ENCODE data around the gene IGFL2. TPM values are rescaled to one million over a fixed set of nuclear protein-coding genes. Genes with fewer than 3 reads are reported as not detected.

IGFL2 gene
- total and polyA plus RNA-seq, 10 of the 15 experiments (the other 5 are each of a cell fraction or from before 2014, with no cell fraction given): 0.19 TPM; not detected in 9

DNA sequence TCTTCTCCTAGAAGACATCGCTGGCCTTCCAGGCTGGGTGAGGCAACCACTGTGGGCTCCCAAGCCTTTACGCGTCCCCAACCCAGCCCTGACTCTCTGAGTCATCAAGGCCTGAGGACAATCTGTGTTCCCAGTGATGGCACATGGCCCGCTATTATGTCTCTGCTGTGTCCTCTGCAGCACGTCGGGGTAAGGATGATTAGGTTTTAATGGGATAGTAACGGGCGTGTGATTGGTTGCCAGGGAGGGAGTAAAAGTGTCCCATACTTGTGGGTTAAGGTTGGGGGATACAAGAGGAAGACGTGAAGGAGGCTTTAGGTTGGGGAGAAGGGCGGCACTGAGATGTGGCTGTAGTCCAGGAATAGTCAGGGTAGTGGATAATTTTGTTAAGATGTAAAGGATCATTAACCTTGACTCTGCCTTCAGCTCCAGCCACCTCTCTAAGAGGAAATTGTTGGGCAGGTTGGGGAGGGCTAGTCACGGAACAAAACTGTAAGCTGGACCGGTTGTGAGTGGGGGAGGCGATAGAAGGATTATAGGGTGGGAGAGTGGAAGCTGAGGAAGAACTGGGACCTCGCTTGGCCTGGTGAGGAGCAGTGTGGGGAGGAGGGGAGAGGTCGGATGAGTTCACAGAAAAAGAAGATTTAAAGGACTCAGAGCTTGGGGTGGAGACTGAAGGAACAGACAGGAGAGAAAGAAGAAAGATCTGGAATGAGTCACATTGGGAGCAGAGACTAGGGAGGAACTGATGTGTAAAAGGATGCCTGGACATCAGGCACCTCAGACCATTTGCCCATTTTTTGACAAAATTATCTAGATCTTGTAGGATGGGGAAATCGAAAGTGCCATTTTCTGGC is 53.6 kb downstream of the IGFL2 start:
- no peaks in the 10 kb centered on the region for H3K36me3 ChIP-seq (ENCODE audit: control insufficient read depth in 2 of 2, insufficient read depth in 2 of 2, low read length in 1 of 2)
- H3K4me3 ChIP-seq: no peak overlapping the region
- ChIA-PET RAD21 (ENCODE audit: unreplicated experiment) (no interaction called here), SMC1A (ENCODE audit: uncharacterized antibody, unreplicated experiment) (no interaction called here), CTCF (no interaction called here), POLR2A (no interaction called here)
- no peaks in the 10 kb centered on the region for H3K4me1 ChIP-seq (ENCODE audit: control insufficient read depth, insufficient read depth, low read length)
- H4K20me1 ChIP-seq (ENCODE audit: control insufficient read depth, insufficient read depth): no peaks in the 10 kb centered on the region
- H2AFZ ChIP-seq (ENCODE audit: control insufficient read depth, low read depth, low read length): no peak overlapping the region
- H3K79me2 ChIP-seq (ENCODE audit: control insufficient read depth, insufficient read depth, low read length): no peaks in the 10 kb centered on the region
- FAIRE-seq: no peak
- TF ChIP-seq ZNF274 (IDR thresholded peaks at IDR 0.05; ENCODE audit: insufficient read depth, insufficient read length) (no peak), SUPT20H (IDR thresholded peaks at IDR 0.05; ENCODE audit: borderline replicate concordance, control insufficient read depth, low read depth, low read length) (no peak), EP300 (IDR thresholded peaks at IDR 0.05; ENCODE audit: borderline replicate concordance in 1 of 2, control insufficient read depth in 1 of 2, low read depth in 2 of 2, low read length in 2 of 2) (no peak), MYC (IDR thresholded peaks at IDR 0.05; ENCODE audit: insufficient read depth, insufficient read length, insufficient replicate concordance, low read length, severe bottlenecking) (no peak)
- TF ChIP-seq, protein P1, sequence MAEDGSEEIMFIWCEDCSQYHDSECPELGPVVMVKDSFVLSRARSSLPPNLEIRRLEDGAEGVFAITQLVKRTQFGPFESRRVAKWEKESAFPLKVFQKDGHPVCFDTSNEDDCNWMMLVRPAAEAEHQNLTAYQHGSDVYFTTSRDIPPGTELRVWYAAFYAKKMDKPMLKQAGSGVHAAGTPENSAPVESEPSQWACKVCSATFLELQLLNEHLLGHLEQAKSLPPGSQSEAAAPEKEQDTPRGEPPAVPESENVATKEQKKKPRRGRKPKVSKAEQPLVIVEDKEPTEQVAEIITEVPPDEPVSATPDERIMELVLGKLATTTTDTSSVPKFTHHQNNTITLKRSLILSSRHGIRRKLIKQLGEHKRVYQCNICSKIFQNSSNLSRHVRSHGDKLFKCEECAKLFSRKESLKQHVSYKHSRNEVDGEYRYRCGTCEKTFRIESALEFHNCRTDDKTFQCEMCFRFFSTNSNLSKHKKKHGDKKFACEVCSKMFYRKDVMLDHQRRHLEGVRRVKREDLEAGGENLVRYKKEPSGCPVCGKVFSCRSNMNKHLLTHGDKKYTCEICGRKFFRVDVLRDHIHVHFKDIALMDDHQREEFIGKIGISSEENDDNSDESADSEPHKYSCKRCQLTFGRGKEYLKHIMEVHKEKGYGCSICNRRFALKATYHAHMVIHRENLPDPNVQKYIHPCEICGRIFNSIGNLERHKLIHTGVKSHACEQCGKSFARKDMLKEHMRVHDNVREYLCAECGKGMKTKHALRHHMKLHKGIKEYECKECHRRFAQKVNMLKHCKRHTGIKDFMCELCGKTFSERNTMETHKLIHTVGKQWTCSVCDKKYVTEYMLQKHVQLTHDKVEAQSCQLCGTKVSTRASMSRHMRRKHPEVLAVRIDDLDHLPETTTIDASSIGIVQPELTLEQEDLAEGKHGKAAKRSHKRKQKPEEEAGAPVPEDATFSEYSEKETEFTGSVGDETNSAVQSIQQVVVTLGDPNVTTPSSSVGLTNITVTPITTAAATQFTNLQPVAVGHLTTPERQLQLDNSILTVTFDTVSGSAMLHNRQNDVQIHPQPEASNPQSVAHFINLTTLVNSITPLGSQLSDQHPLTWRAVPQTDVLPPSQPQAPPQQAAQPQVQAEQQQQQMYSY (CRISPR knock-in tag; IDR thresholded peaks at IDR 0.05): no peak
- in situ Hi-C loops (cut with MboI): no loop called here
- no peak overlapping the region for H3K27ac ChIP-seq (ENCODE audit: control insufficient read depth, insufficient read depth)
- no TSS peak for BruUV-seq (replicated peaks)
- WGBS (ENCODE audit: insufficient coverage, insufficient replicate concordance, low lambda C conversion rate, missing lambda C conversion rate): 17% methylated on average over 16 of the region's 16 CpGs
- H3K9me3 ChIP-seq (replicated peaks; ENCODE audit: control insufficient read depth, insufficient read depth, low read length): no peaks in the 10 kb centered on the region
- H3K4me2 ChIP-seq (ENCODE audit: control insufficient read depth, insufficient read depth): no peak overlapping the region
- H3K27me3 ChIP-seq (replicated peaks in 1 of 2; ENCODE audit: control insufficient read depth in 2 of 2, insufficient read depth in 2 of 2, low read length in 1 of 2): peaks cover 0 to 2% of the 10 kb centered on the region in 2 experiments; a peak in 2 of 4 replicates
- no peak overlapping the region for H3K9ac ChIP-seq (ENCODE audit: control insufficient read depth, insufficient read depth, low read length)
- no peak for DNase-seq (ENCODE audit: low read depth, low spot score)
- ATAC-seq: no peak
- intact Hi-C loops (cut with micrococcal nuclease; ENCODE audit: unreplicated experiment): no loop called here
